Measurements from ENCODE around the gene PTGER1.

DNA sequence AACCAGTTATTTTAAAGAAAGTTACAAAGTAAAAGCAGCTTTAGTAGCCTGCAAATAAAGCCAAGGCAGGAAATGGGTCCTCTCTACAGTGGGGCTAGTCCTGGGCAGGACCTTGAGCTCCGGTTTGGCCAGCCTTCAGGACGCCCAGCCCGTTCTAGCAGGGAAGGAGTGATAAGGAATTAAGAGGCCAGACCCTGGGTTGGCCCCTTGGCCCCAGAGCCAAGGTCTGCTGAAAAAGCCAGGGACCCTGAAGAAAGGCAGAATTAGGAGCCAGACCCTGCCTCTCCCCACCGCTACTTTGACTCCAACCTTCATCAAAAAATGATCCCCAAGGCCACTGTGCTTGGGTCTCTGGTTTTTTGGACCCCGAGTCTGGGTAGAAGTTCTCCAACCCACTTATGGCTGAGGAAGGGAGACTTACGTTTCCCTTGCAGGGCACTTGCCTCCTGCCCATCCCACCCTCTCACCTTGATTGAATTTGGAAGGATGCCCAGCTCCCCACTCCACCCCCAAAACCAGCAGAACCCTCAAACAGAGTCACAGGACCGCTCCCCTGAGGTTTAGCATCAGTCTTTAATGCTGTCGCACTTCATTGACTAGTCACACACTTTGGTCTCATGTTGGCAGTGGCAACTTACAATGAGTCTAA lies 39.2 kb upstream of the PTGER1 start:
- TF ChIP-seq POLR2A (IDR thresholded peaks at IDR 0.05) (no peak), POLR2AphosphoS5 (IDR thresholded peaks at IDR 0.05) (no peak)
- TF ChIP-seq, protein P1, sequence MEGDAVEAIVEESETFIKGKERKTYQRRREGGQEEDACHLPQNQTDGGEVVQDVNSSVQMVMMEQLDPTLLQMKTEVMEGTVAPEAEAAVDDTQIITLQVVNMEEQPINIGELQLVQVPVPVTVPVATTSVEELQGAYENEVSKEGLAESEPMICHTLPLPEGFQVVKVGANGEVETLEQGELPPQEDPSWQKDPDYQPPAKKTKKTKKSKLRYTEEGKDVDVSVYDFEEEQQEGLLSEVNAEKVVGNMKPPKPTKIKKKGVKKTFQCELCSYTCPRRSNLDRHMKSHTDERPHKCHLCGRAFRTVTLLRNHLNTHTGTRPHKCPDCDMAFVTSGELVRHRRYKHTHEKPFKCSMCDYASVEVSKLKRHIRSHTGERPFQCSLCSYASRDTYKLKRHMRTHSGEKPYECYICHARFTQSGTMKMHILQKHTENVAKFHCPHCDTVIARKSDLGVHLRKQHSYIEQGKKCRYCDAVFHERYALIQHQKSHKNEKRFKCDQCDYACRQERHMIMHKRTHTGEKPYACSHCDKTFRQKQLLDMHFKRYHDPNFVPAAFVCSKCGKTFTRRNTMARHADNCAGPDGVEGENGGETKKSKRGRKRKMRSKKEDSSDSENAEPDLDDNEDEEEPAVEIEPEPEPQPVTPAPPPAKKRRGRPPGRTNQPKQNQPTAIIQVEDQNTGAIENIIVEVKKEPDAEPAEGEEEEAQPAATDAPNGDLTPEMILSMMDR (IDR thresholded peaks at IDR 0.05): no peak

Measured in breast epithelium (tissue), 3 donors.